Limb (tissue), 2 donors: ENCODE data around the gene NT5DC1.

ENCODE experiments used
- DNase-seq, 2 donors: peaks; one replicate each; pipeline ENCODE4 v3.0.0-alpha.2; 2016; ENCODE audit errors: extremely low spot score in 2 of 2

NT5DC1 gene

GRCh38 chr6:116190550-116190949 is 89.9 kb downstream of the NT5DC1 start:
- peak in 1 of 2 donors; percentile 34 for DNase-seq

GRCh38 chr6:116191881-116192280 is 91.2 kb downstream of the NT5DC1 start:
- DNase-seq: no peak

- no peak for DNase-seq
Observed at GRCh38 chr6:116192786-116193185, 92.1 kb downstream of the NT5DC1 start.

- no peak for DNase-seq
Observed at GRCh38 chr6:116196841-116197240, 96.2 kb downstream of the NT5DC1 start.

- no peak for DNase-seq
Observed at GRCh38 chr6:116200619-116201249, 100.1 kb downstream of the NT5DC1 start.

GRCh38 chr6:116201538-116201937 is 100.9 kb downstream of the NT5DC1 start:
- no peak for DNase-seq

- no peak for DNase-seq
Observed at GRCh38 chr6:116205281-116205680, 104.6 kb downstream of the NT5DC1 start.

GRCh38 chr6:116206231-116206903 is 105.7 kb downstream of the NT5DC1 start:
- DNase-seq: no peak

GRCh38 chr6:116208056-116208785 is 107.6 kb downstream of the NT5DC1 start:
- DNase-seq: no peak

- DNase-seq: no peak
Observed at GRCh38 chr6:116210316-116210715, 109.7 kb downstream of the NT5DC1 start.

GRCh38 chr6:116210750-116211425 is 110.2 kb downstream of the NT5DC1 start:
- DNase-seq: no peak

GRCh38 chr6:116214681-116215080 is 114.0 kb downstream of the NT5DC1 start:
- no peak for DNase-seq

GRCh38 chr6:116215414-116215813 is 114.8 kb downstream of the NT5DC1 start:
- DNase-seq: no peak

- DNase-seq: peak in 1 of 2 donors; percentile 7
Observed at GRCh38 chr6:116217069-116217468, 116.4 kb downstream of the NT5DC1 start.

- peak in 1 of 2 donors; percentile 47 for DNase-seq
Observed at GRCh38 chr6:116218172-116218633, 117.5 kb downstream of the NT5DC1 start.

- DNase-seq: no peak
Observed at GRCh38 chr6:116218866-116219265, 118.2 kb downstream of the NT5DC1 start.

GRCh38 chr6:116221067-116221466 is 120.4 kb downstream of the NT5DC1 start:
- no peak for DNase-seq

- DNase-seq: no peak
Observed at GRCh38 chr6:116221911-116222310, 121.3 kb downstream of the NT5DC1 start.

- DNase-seq: no peak
Observed at GRCh38 chr6:116223355-116223754, 122.7 kb downstream of the NT5DC1 start.

GRCh38 chr6:116229287-116229913 is 128.7 kb downstream of the NT5DC1 start:
- peak; percentile 87 to 94 for DNase-seq

- DNase-seq: no peak
Observed at GRCh38 chr6:116234689-116235088, 134.0 kb downstream of the NT5DC1 start.
